ENCODE measurements around the gene AKIP1. TPM values are rescaled to one million over a fixed set of nuclear protein-coding genes. Genes with fewer than 3 reads are reported as not detected.
"Not testable (repeated sequence)": the region's sequence is repeated elsewhere in the genome, so short reads cannot be mapped to it uniquely, and the experiment has no call there.

The AKIP1 gene, protein sequence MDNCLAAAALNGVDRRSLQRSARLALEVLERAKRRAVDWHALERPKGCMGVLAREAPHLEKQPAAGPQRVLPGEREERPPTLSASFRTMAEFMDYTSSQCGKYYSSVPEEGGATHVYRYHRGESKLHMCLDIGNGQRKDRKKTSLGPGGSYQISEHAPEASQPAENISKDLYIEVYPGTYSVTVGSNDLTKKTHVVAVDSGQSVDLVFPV
- polyA plus RNA-seq (ENCODE audit: insufficient read length in 12 of 12): 10 to 100 TPM in 11 of 12 donors, not detected in 1; 18.4 to 26.5 (median 22.8) TPM
- long read RNA-seq, donor 1, transcript AKIP1-204 (4 exons, 1,084 nt): major isoform, 5 of 10 reads
- long read RNA-seq, donor 1, partial matches to known transcripts: 0 of 10 reads
- long read RNA-seq, donor 1, other reads (novel, unspliced or antisense): 0 of 10 reads
- long read RNA-seq, donor 2, transcript AKIP1-204 (4 exons, 1,084 nt): major isoform, 5 of 9 reads
- long read RNA-seq, donor 2, partial matches to known transcripts: 0 of 9 reads
- long read RNA-seq, donor 2, other reads (novel, unspliced or antisense): 0 of 9 reads
- long read RNA-seq, donor 3, partial matches to known transcripts: 0 of 2 reads
- long read RNA-seq, donor 3, other reads (novel, unspliced or antisense): 0 of 2 reads
- long read RNA-seq, donor 4, partial matches to known transcripts: 0 of 7 reads
- long read RNA-seq, donor 4, other reads (novel, unspliced or antisense): 0 of 7 reads
- long read RNA-seq, donor 5: 0 reads
- long read RNA-seq, donor 6, transcript AKIP1-204 (4 exons, 1,084 nt): major isoform, 5 of 11 reads
- long read RNA-seq, donor 6, partial matches to known transcripts: 0 of 11 reads
- long read RNA-seq, donor 6, other reads (novel, unspliced or antisense): 0 of 11 reads
- long read RNA-seq, donor 7, partial matches to known transcripts: 0 of 7 reads
- long read RNA-seq, donor 7, other reads (novel, unspliced or antisense): 0 of 7 reads
- long read RNA-seq, donor 8, transcript AKIP1-204 (4 exons, 1,084 nt): major isoform, 12 of 14 reads
- long read RNA-seq, donor 8, partial matches to known transcripts: 0 of 14 reads
- long read RNA-seq, donor 8, other reads (novel, unspliced or antisense): 0 of 14 reads
- long read RNA-seq, donor 9, partial matches to known transcripts: 0 of 8 reads
- long read RNA-seq, donor 9, other reads (novel, unspliced or antisense): 0 of 8 reads
- long read RNA-seq, donor 10, transcript AKIP1-204 (4 exons, 1,084 nt): major isoform, 6 of 13 reads
- long read RNA-seq, donor 10, partial matches to known transcripts: 0 of 13 reads
- long read RNA-seq, donor 10, other reads (novel, unspliced or antisense): 0 of 13 reads
- long read RNA-seq, donor 11, transcript AKIP1-204 (4 exons, 1,084 nt): major isoform, 9 of 19 reads
- long read RNA-seq, donor 11, transcript AKIP1-210 (5 exons, 1,022 nt): minor isoform, 5 of 19 reads
- long read RNA-seq, donor 11, partial matches to known transcripts: 0 of 19 reads
- long read RNA-seq, donor 11, other reads (novel, unspliced or antisense): 0 of 19 reads

DNA sequence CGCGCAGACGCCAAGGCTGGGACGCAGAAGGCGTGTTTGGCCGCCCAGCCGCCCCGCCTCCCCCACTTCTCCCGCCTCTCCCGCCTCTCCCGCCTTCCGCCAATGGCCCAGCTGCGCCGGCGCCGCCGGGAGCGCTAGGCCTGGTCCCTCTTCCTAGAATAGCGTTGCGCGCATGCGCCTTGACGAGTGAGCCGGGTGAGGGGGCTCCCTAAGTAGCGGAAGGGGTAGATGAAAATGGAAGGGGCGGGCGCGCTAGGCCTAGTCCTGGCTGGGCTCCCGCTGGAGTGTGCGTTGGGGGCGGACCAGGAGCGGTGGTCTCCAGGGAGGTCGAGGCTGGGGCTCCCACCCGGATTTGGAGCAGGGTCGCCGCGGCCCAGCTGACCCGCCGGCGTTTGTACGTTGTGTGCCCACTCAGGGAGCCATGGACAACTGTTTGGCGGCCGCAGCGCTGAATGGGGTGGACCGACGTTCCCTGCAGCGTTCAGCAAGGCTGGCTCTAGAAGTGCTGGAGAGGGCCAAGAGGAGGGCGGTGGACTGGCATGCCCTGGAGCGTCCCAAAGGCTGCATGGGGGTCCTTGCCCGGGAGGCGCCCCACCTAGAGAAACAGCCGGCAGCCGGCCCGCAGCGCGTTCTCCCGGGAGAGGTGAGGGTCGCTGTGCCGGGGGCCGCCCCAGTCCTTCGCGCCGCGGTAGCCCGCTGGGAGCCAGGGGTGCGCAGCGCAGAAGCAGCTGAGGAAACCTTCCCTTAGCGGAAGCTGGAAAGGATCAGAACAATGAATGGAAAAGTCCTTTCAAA lies at the start of gene AKIP1:
Gene AKIP1, plus strand, starts transcription at position 161 of the 795 bp plus-strand sequence. Its CDS starts 261 bp downstream, at position 422.
- DNase-seq: peak; percentile 98

GRCh38 chr11:8863838-8864237 lies 47.2 kb upstream of the AKIP1 start:
- DNase-seq: no peak

- DNase-seq: no peak
Observed at GRCh38 chr11:8865304-8865703, 45.7 kb upstream of the AKIP1 start.

GRCh38 chr11:8867035-8867434 lies 44.0 kb upstream of the AKIP1 start:
- no peak for DNase-seq

DNA sequence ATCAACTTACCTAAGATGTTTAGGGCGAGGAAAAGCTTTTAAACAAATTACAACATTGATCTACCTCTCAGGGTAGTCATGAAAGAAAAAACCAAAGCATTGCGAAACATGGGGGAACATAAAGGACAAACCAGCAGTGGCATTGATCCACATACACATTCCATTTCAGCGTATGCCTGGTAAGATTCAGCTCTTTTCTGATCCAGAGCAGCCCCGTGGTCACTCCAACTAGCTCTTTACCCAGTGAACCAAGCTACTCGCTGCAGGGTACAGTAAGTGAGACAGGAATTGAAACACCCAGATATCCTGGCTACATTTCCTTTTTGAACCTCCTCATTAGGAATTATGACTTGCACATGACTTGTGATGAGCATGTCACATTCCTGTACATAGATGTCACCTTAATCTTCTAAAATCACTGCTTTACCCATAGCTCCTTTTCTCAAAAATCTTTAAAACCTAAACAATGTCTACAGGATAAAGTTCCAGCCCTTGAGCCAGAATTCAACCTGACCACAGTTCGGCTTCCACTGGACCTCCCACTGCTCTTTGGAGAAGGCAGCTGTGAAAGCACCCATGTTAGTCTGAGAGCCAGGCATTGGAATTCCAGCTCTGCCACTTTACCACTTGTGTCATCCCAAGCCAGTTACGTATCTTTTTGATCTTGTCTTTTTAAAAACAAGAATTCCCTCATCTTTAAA lies 42.9 kb upstream of the AKIP1 start:
- no peak for DNase-seq

- peak; percentile 67 for DNase-seq
Observed at GRCh38 chr11:8870411-8871170, 40.4 kb upstream of the AKIP1 start.

DNA sequence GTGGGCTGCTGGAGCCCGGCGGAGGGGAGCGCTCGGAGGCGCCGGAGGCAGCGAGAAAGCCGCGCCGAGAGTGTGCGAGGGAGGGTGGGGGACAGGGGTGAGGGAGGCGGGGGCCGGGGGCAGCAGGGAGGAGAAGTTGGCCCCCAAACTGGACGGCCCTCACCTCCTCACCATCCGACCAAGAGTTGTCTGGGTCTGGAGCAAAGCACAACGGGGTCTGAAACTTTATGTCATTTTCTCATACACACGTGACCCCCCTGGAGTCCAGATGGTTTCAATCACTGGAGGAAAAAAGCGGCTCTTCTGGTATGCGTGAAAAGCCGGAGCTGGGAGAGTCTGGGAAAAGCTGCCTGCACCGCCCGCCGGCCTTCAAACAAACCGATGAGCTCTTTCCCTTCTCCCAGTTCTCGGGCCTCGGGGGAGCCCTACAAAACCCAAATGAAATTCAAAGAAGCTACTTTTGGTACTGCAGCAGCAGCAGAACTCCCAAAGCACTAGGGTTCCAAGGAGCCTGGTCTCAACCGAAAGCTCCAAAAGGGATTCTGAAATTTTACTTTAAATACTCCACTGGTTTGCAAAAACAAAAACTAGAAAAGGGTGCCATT lies 39.7 kb upstream of the AKIP1 start:
- peak; percentile 93 for DNase-seq

- peak; percentile 41 for DNase-seq
Observed at GRCh38 chr11:8871962-8872361, 39.0 kb upstream of the AKIP1 start.

DNA sequence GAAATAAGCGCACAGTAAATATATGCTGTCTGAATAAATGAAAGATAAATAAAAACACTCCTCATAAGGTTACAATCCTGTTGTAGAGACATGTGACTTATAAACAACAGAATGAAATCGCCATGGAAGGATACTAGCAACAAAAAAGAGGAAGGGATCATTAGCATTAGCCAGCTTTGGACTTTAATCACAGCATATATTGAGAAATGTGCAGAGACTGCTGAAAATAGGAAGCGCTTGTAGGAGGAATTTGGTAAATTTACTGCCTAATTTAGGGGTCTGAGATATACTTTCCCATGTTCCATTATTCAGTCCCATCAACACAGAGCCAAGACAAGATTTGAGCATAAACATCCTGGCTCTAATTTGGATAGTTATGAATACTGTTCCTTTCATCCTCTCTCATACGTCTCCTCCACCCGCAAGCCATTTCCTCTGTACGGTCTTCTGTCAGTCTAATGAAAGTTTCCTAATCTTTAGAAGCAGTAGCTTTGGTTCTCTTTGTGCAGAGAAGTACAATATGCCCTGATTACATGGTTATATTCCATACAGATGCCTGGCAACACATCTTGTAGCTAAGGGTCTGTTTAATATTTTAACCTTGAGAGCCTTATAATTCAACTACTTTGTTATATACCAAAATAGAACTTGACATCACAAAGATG lies 37.1 kb upstream of the AKIP1 start:
- no peak for DNase-seq

DNA sequence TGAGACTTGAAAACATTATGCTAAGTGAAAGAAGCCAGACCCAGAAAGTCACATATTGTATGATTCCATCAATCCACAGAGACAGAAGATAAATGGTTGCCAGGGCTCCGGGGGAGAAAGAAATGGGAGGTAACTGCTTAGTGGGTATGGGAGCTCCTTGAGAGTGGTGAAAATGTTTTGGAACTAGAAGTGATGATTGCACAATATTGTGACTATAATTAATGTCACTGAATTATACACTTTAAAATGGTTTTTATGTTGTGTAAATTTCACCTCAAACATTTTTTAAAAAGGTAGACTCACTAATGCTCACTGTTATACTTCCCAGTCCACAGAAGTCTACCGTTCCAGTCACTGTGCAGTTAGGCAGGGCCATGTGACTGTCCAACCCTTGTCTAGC lies 32.2 kb upstream of the AKIP1 start:
- DNase-seq: no peak

GRCh38 chr11:8881585-8881984 lies 29.4 kb upstream of the AKIP1 start:
- DNase-seq: not testable (repeated sequence)

GRCh38 chr11:8886322-8886721 lies 24.7 kb upstream of the AKIP1 start:
- DNase-seq: no peak

DNA sequence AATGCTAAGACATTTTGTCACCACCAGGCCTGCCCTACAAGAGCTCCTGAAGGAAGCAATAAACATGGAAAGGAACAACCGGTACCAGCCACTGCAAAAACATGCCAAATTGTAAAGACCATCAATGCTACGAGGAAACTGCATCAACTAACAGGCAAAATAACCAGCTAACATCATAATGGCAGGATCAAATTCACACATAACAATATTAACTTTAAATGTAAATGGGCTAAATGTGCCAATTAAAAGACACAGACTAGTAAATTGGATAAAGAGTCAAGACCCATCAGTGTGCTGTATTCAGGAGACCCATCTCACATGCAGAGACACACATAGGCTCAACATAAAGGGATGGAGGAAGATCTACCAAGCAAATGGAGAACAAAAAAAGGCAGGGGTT lies 19.8 kb upstream of the AKIP1 start:
- not testable (repeated sequence) for DNase-seq

GRCh38 chr11:8899119-8899753 lies 11.8 kb upstream of the AKIP1 start:
- DNase-seq: no peak

GRCh38 chr11:8905528-8906165 lies 5.3 kb upstream of the AKIP1 start:
- no peak for DNase-seq

DNA sequence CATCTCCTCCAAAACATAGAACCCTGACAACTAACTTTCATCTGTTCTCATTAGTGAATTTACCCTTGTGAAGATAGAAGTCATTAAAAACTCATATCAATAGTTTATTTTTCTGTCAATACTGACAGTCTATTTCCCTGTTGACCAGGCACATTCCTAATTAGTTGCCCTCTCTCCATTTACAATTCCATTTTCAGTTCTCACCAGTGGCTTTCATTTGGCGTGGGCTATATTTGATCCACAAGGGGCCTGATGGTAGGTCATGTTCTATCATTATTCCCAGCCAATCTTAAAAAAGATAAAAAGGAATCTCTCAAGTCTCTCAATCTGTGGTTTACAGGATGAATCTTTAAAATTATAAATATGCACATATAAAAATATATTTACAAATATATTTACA lies 3.9 kb upstream of the AKIP1 start:
- no peak for DNase-seq

DNA sequence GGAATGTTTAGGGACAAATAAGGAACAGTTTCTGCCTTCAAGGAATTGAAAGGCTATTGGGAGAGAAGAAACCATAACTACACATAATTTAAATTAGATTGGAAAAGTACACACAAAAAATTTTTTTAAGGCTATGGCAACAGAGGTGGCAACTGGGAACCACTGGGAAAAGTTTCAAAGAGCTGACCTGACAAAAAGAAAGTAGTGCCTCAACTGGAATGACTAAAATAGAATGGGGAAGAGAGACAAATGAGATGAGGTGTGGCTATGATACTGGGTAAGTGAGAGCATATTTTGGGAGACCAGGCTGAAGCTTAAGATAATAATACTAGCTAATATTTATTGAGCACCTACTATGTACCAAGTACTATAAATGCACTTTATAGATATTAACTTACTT lies 2.9 kb upstream of the AKIP1 start:
- DNase-seq: no peak
